GM12801 (cell line): ENCODE results near the gene ANO5.

Source experiments
- CTCF ChIP-seq: IDR thresholded peaks from one replicate; pipeline ENCODE4 v1.5.1; 2011; ENCODE audit warnings: control low read depth; ENCODE audit not compliant: insufficient read length; ENCODE audit errors: extremely low read depth

Gene ANO5

GRCh38 chr11:22203281-22203680 lies 10.4 kb downstream of the ANO5 start:
- no peak for TF ChIP-seq CTCF

DNA sequence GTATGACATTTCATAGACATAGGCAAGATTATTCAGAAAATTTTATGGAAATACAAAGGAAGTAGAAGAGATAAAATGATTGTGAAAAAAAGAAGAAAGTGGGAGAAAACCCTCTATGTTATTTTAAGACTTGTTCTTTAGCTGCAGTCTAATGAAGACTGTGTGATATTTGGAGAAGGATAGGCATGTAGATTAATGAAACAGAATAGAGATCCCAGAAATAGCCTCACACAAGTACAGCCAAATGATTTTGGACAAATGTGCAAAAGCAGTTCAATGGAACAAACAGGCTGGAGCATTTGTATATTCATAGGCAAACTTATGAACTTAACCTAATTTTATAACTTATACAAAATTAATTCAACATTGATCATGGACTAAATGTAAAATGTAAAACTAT lies 14.3 kb downstream of the ANO5 start:
- TF ChIP-seq CTCF, result no peak

DNA sequence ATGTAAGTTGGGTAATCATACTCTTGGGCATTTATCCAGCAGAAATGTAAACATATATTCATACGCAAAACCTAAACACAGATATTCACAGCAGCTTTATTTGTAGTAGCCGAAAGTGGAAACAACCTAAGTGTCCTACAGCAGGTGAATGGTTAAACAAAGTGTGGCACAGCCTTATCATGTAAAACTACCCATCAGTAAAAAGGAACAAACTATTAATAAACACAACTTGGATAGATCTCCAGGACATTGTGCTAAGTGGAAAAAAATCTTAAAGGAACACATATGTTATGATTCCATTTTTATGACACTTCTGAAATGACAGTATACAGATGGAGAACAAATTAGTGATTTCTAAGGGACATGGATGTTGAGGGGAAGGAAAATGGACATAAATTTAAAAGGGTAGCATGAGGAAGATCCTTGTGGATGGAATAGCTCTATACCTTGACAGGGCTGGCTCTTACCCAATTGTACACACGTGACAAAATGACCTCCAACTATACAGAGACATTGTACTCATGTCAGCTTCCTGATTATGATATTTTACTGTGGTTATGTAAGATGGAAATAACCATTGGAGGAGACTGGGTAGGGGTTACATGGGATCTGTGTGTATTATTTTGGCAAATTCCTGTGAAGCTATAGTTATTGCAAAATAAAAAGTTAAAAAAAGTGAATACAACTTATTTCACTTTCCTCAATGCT lies 15.4 kb downstream of the ANO5 start:
- TF ChIP-seq CTCF, result no peak

- no peak for TF ChIP-seq CTCF
Observed at GRCh38 chr11:22216940-22217339, 24.1 kb downstream of the ANO5 start.

- no peak for TF ChIP-seq CTCF
Observed at GRCh38 chr11:22221143-22221542, 28.3 kb downstream of the ANO5 start.

DNA sequence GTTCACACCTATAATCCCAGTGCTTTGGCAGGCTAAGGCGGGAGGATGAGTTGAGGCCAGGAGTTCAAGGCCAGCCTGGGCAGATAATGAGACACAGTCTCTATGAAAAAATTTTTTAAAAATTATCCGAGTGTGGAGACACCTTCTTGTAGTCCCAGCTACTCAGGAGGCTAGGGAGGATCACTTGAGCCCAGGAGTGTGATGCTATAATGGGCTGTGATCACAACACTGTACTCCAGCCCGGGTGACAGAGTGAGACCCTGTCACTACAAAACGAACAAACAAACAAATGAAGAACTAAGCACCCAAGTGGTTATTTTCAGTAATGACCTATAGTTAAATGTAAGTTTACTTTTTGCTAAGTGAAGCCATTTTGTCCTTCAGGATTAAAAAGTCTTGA lies 32.3 kb downstream of the ANO5 start:
- TF ChIP-seq CTCF, result no peak

DNA sequence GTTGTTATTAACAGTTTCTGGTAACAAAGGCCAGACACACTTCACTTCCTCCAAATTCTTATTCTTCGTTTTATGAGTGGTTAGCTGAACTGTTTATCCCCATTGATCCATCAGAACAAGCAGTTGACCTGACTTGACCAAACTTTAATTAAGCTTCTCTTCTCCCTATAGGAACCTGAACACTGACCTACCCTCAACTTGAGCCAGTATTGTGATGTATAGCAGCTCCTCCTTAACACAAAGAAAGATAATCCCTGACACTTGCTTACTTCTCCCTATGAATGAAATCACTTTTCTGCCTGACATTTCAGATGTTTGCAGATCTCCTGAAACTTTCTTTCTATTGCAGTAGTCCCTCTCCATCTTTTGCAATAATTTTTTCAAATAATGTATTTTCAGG lies 41.9 kb downstream of the ANO5 start:
- TF ChIP-seq CTCF, result no peak

DNA sequence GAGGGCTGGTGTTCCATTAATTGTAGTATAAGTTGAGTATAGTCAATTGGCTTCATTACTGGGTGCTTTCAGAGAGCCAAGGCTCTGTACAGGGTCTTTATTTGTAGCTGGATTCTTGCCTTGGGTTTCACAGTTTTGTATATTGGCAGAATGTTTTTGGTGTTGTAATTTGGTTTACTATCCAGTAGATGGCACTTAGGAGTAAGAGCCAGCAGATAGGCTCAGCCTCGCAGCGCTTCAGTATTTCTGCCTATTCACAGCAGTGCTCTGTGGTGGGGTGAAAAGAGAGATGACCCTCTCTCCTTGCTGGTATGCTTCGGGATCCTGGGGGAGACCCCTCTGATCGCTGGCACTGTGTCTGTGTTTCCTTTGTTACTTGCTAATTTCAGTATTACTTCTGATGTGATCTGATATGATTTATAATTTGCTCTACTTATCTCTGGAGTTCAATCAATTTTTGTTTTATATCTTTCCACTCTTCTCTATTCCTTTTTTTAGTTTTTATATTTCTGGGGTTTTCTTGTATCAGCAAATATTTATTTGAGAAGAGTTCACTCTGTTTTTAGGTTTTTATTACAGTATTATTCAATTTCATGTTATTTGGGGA lies 52.2 kb downstream of the ANO5 start:
- TF ChIP-seq CTCF, result no peak
